Measurements from ENCODE around the gene ZAR1. TPM values are rescaled to one million over a fixed set of nuclear protein-coding genes. Genes with fewer than 3 reads are reported as not detected.

ZAR1 gene
- total and polyA plus RNA-seq, 10 of the 15 experiments (the other 5 are each of a cell fraction or from before 2014, with no cell fraction given) = not detected

DNA sequence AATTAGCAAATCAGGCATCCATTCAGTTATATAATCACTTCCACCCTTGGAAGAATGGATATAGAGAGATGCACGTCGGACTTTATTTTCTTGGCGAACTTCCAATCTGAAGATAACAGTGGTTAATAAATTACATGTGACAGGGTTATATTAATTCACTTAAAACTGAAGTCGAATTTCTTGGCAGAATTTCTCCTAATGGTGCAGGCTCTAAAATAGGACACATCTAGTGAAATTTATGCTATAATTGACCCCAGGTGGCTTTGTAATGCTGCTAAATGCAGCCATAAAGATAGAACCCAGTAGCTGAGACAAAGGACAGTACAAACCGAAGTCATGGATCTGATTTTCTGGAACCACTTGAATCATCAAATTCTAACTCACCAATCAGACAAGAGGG is 27.7 kb upstream of the ZAR1 start:
- no peaks in the 10 kb centered on the region for H3K27me3 ChIP-seq (replicated peaks in 1 of 2; ENCODE audit: control insufficient read depth in 2 of 2, insufficient read depth in 2 of 2, low read length in 1 of 2)
- ChIA-PET RAD21 (ENCODE audit: unreplicated experiment) (no interaction called here), SMC1A (ENCODE audit: uncharacterized antibody, unreplicated experiment) (no interaction called here), POLR2A (no interaction called here), CTCF (no interaction called here)
- no peak overlapping the region for H3K4me3 ChIP-seq
- no peaks in the 10 kb centered on the region; the same call in 1 of the 2 replicates for H3K4me1 ChIP-seq (ENCODE audit: control insufficient read depth, insufficient read depth, low read length)
- FAIRE-seq (peak; percentile 7), ATAC-seq (no peak), DNase-seq (ENCODE audit: low read depth, low spot score) (no peak)
- 72% methylated on average over 5 of the region's 5 CpGs for WGBS (ENCODE audit: insufficient coverage, insufficient replicate concordance, low lambda C conversion rate, missing lambda C conversion rate)
- H4K20me1 ChIP-seq (ENCODE audit: control insufficient read depth, insufficient read depth) = no peaks in the 10 kb centered on the region
- H3K79me2 ChIP-seq (ENCODE audit: control insufficient read depth, insufficient read depth, low read length) = no peaks in the 10 kb centered on the region
- H3K36me3 ChIP-seq (ENCODE audit: control insufficient read depth in 2 of 2, insufficient read depth in 2 of 2, low read length in 1 of 2) = no peaks in the 10 kb centered on the region
- H3K4me2 ChIP-seq (ENCODE audit: control insufficient read depth, insufficient read depth) = no peak overlapping the region
- no TSS peak for BruUV-seq (replicated peaks)
- TF ChIP-seq, protein P1, sequence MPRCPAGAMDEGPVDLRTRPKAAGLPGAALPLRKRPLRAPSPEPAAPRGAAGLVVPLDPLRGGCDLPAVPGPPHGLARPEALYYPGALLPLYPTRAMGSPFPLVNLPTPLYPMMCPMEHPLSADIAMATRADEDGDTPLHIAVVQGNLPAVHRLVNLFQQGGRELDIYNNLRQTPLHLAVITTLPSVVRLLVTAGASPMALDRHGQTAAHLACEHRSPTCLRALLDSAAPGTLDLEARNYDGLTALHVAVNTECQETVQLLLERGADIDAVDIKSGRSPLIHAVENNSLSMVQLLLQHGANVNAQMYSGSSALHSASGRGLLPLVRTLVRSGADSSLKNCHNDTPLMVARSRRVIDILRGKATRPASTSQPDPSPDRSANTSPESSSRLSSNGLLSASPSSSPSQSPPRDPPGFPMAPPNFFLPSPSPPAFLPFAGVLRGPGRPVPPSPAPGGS (IDR thresholded peaks at IDR 0.05; ENCODE audit: borderline replicate concordance, insufficient read depth, low read depth, low read length, poor library complexity, severe bottlenecking) = no peak
- TF ChIP-seq SP1 (IDR thresholded peaks at IDR 0.05; ENCODE audit: low read depth, low read length) = no peak
- H3K9me3 ChIP-seq (replicated peaks; ENCODE audit: control insufficient read depth, insufficient read depth, low read length) = no peaks in the 10 kb centered on the region; the same call in 2 of the 3 replicates
- no peak overlapping the region for H3K27ac ChIP-seq (ENCODE audit: control insufficient read depth, insufficient read depth)
- no peak overlapping the region for H2AFZ ChIP-seq (ENCODE audit: control insufficient read depth, low read depth, low read length)
- no peak overlapping the region for H3K9ac ChIP-seq (ENCODE audit: control insufficient read depth, insufficient read depth, low read length)
- in situ Hi-C loops (cut with MboI) (no loop called here), intact Hi-C loops (cut with micrococcal nuclease; ENCODE audit: unreplicated experiment) (no loop called here)

DNA sequence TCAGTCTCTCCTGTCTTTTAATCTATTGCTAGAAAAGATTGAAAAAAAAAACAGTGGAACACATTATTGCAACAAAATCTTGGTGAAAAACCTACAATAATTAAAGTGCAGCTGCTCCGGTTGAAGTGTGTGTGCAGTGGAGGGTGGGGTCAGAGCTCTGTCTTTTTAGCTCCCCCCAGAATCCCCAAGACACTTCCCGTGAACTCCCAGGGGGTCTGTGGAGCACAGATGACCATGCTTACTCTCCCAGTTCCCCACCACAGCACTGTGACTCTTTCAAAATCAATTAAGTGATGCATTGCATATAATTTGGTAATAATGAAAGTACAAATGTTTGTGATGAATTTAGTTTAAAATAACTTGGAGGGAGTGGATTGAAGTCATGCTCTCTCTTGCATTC is 22.6 kb upstream of the ZAR1 start:
- Histone ChIP-seq H2AFZ (ENCODE audit: control insufficient read depth, low read depth, low read length) (no peak overlapping the region), H3K36me3 (ENCODE audit: control insufficient read depth in 2 of 2, insufficient read depth in 2 of 2, low read length in 1 of 2) (no peaks in the 10 kb centered on the region), H3K27ac (ENCODE audit: control insufficient read depth, insufficient read depth) (no peak overlapping the region), H3K4me1 (ENCODE audit: control insufficient read depth, insufficient read depth, low read length) (no peaks in the 10 kb centered on the region; the same call in 1 of the 2 replicates), H3K27me3 (replicated peaks in 1 of 2; ENCODE audit: control insufficient read depth in 2 of 2, insufficient read depth in 2 of 2, low read length in 1 of 2) (no peaks in the 10 kb centered on the region), H3K9me3 (replicated peaks; ENCODE audit: control insufficient read depth, insufficient read depth, low read length) (no peaks in the 10 kb centered on the region; the same call in 2 of the 3 replicates), H3K79me2 (ENCODE audit: control insufficient read depth, insufficient read depth, low read length) (no peaks in the 10 kb centered on the region), H4K20me1 (ENCODE audit: control insufficient read depth, insufficient read depth) (no peaks in the 10 kb centered on the region), H3K4me2 (ENCODE audit: control insufficient read depth, insufficient read depth) (no peak overlapping the region), H3K9ac (ENCODE audit: control insufficient read depth, insufficient read depth, low read length) (no peak overlapping the region), H3K4me3 (no peak overlapping the region)
- peak; percentile 6; the same call in 1 of the 2 replicates for TF ChIP-seq SPI1 (IDR thresholded peaks at IDR 0.05; ENCODE audit: borderline replicate concordance, insufficient read depth, low read depth, low read length)
- TF ChIP-seq, protein P2, sequence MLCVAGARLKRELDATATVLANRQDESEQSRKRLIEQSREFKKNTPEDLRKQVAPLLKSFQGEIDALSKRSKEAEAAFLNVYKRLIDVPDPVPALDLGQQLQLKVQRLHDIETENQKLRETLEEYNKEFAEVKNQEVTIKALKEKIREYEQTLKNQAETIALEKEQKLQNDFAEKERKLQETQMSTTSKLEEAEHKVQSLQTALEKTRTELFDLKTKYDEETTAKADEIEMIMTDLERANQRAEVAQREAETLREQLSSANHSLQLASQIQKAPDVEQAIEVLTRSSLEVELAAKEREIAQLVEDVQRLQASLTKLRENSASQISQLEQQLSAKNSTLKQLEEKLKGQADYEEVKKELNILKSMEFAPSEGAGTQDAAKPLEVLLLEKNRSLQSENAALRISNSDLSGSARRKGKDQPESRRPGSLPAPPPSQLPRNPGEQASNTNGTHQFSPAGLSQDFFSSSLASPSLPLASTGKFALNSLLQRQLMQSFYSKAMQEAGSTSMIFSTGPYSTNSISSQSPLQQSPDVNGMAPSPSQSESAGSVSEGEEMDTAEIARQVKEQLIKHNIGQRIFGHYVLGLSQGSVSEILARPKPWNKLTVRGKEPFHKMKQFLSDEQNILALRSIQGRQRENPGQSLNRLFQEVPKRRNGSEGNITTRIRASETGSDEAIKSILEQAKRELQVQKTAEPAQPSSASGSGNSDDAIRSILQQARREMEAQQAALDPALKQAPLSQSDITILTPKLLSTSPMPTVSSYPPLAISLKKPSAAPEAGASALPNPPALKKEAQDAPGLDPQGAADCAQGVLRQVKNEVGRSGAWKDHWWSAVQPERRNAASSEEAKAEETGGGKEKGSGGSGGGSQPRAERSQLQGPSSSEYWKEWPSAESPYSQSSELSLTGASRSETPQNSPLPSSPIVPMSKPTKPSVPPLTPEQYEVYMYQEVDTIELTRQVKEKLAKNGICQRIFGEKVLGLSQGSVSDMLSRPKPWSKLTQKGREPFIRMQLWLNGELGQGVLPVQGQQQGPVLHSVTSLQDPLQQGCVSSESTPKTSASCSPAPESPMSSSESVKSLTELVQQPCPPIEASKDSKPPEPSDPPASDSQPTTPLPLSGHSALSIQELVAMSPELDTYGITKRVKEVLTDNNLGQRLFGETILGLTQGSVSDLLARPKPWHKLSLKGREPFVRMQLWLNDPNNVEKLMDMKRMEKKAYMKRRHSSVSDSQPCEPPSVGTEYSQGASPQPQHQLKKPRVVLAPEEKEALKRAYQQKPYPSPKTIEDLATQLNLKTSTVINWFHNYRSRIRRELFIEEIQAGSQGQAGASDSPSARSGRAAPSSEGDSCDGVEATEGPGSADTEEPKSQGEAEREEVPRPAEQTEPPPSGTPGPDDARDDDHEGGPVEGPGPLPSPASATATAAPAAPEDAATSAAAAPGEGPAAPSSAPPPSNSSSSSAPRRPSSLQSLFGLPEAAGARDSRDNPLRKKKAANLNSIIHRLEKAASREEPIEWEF (IDR thresholded peaks at IDR 0.05; ENCODE audit: insufficient replicate concordance, low read depth, low read length) = peak; percentile 21
- peak; percentile 12; the same call in 1 of the 2 replicates for TF ChIP-seq TCF12 (IDR thresholded peaks at IDR 0.05; ENCODE audit: low read depth, low read length)
- TF ChIP-seq MEF2B (IDR thresholded peaks at IDR 0.05; ENCODE audit: partially characterized antibody, poor library complexity, severe bottlenecking) = peak; percentile 91
- TF ChIP-seq BMI1 (IDR thresholded peaks at IDR 0.05; ENCODE audit: borderline replicate concordance) = no peak
- no peak for TF ChIP-seq JUND (IDR thresholded peaks at IDR 0.05; ENCODE audit: low read depth, low read length)
- TF ChIP-seq STAT1 (conservative IDR thresholded peaks at IDR 0.05) = no peak
- ChIA-PET CTCF (interaction anchor here (0.9 to 1.9 kb wide), 2 partner anchors 18 to 495 kb away, joined by 4 to 6 read pairs; no protein-coding TSS in a partner anchor), POLR2A (no interaction called here), RAD21 (ENCODE audit: unreplicated experiment) (interaction anchor here (0.6 kb wide), 1 partner anchor 1487 kb away, joined by 3 read pairs; no protein-coding TSS in a partner anchor), SMC1A (ENCODE audit: uncharacterized antibody, unreplicated experiment) (interaction anchor here (1.3 kb wide), 1 partner anchor 9 kb away, joined by 5 read pairs; no protein-coding TSS in a partner anchor)
- 24% methylated on average over 2 of the region's 2 CpGs for WGBS (ENCODE audit: insufficient coverage, insufficient replicate concordance, low lambda C conversion rate, missing lambda C conversion rate)
- ATAC-seq = peak; percentile 44; the same call in 1 of the 3 replicates
- intact Hi-C loops (cut with micrococcal nuclease; ENCODE audit: unreplicated experiment) = no loop called here
- no peak for FAIRE-seq
- DNase-seq (ENCODE audit: low read depth, low spot score) = no peak
- in situ Hi-C loops (cut with MboI) = no loop called here
- no TSS peak for BruUV-seq (replicated peaks)
